Measurements from ENCODE around the gene CDCP1.

DNA sequence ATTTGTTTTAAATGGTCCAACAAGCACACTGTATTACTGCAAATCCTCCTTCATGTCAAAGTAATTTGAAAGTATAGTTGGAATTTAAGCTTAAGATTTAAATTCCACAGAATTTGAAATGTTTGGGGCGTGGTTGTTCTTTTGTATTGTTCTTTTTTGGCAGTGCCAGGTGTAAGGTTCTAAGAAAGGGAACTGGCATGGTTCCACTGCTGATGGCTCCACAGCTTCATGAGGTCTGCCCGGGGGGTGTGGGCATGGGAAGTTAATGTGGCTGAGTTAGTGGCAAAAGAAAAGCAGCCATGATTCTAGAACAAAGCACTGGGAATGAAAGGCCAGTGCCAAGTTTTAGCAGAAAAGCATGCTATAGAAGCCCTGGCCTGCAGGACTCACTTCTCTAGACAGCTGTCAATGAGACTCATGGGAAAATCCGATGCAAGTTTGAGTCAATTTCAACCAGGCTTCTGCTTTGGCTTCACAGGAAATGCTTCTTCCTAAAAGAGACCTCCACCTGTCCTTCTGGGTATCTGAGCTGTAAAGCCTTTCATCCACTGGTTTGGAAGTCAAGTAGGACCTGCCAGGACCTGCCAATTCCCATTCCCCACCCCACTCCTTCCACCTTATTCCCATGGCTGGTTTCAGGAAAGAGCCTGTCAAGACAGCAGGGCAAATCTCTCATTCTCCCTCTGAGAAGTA, 18.9 kb downstream of the CDCP1 start:
- TF ChIP-seq CTCF (IDR thresholded peaks at IDR 0.05) (no peak), POLR2AphosphoS5 (IDR thresholded peaks at IDR 0.05) (no peak), POLR2A (IDR thresholded peaks at IDR 0.05) (no peak)
